CD4-positive, alpha-beta T cell treated with Interleukin-15 for 1 hour (primary cell): ENCODE measurements around the gene GIGYF2.
"Not testable (repeated sequence)": the region's sequence is repeated elsewhere in the genome, so short reads cannot be mapped to it uniquely, and the experiment has no call there.

ENCODE experiments used
- DNase-seq: peaks from one replicate; pipeline ENCODE4 v3.0.0-alpha.2; 2020

The GIGYF2 gene, protein sequence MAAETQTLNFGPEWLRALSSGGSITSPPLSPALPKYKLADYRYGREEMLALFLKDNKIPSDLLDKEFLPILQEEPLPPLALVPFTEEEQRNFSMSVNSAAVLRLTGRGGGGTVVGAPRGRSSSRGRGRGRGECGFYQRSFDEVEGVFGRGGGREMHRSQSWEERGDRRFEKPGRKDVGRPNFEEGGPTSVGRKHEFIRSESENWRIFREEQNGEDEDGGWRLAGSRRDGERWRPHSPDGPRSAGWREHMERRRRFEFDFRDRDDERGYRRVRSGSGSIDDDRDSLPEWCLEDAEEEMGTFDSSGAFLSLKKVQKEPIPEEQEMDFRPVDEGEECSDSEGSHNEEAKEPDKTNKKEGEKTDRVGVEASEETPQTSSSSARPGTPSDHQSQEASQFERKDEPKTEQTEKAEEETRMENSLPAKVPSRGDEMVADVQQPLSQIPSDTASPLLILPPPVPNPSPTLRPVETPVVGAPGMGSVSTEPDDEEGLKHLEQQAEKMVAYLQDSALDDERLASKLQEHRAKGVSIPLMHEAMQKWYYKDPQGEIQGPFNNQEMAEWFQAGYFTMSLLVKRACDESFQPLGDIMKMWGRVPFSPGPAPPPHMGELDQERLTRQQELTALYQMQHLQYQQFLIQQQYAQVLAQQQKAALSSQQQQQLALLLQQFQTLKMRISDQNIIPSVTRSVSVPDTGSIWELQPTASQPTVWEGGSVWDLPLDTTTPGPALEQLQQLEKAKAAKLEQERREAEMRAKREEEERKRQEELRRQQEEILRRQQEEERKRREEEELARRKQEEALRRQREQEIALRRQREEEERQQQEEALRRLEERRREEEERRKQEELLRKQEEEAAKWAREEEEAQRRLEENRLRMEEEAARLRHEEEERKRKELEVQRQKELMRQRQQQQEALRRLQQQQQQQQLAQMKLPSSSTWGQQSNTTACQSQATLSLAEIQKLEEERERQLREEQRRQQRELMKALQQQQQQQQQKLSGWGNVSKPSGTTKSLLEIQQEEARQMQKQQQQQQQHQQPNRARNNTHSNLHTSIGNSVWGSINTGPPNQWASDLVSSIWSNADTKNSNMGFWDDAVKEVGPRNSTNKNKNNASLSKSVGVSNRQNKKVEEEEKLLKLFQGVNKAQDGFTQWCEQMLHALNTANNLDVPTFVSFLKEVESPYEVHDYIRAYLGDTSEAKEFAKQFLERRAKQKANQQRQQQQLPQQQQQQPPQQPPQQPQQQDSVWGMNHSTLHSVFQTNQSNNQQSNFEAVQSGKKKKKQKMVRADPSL (N-terminal part only)

DNA sequence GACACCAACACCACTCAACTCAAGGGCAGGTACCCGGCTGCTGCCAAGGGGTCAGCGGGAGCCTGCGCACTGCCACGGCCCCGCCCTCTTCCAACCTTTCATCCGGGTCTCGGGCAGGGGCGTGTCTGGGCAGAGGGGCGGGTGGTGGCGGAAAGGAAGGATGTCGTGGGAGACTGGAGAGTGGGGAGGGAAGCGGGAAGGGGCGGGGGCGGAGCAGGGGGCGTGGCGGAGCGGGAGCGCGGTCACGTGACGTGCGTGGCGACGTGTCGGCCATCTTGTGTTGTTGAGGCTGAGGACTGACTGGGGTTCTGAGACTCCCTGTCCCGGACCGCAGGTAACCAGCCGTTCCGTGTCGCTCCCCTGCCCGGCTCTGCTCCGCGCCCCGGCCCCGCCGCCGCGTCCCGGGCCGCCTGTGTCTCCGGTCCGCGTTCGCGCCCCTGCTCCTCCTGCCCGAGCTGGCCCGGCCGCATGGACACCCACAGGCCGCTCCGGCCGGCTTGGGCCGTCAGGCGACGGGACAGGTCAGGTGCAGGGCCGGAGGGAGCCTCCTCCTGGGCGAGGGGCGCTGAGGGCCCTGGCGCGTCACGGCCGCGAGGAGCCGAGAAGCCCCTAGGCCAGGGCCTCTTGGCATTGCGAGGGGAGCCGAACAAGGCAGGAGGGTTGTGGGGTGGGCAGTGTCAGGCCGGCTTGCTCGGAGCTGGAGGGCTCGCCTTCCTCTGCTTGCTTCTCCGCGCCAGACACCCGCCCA lies at the start of gene GIGYF2:
Gene GIGYF2, plus strand, starts transcription at position 273 of the 748 bp plus-strand sequence. CDS start 37,867 bp downstream, outside the sequence.
- peak; percentile 93 for DNase-seq

DNA sequence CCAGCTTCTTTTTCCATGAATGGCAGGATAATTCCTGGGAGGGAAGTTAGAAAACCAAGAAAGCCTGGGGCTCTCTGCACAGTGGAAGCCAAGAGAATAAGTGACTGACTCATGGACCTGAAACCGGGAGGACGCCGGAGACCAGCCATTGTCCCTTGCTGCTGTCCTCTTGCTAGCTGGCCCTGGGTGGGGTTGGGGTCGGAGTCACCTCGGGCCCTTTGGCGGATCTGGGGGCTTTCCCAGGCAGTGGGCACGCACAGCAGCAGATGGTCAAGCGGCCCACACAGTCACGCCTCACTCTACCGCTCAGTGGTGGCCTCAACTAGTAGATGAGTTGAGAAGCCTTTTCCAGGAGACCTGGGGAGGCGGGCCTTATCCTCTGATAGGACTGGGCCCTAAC lies 48.1 kb upstream of the GIGYF2 start:
- no peak for DNase-seq

DNA sequence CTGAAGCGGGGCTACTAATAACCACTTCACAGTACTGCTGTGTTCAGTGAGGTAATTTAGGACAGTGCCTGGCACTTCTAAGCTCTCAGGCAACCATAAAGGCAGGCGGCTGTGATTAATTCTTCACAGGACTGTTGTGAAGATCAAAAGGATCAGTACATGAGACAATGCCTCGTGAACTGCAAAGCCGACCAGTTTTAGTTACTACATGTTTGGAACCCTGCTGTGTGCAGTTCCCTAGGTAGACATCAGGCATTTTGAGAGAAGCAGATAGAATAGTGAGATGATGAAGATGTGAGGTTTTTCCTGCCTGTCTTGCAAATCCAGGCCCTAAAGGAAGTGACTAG lies 44.7 kb upstream of the GIGYF2 start:
- no peak for DNase-seq

DNA sequence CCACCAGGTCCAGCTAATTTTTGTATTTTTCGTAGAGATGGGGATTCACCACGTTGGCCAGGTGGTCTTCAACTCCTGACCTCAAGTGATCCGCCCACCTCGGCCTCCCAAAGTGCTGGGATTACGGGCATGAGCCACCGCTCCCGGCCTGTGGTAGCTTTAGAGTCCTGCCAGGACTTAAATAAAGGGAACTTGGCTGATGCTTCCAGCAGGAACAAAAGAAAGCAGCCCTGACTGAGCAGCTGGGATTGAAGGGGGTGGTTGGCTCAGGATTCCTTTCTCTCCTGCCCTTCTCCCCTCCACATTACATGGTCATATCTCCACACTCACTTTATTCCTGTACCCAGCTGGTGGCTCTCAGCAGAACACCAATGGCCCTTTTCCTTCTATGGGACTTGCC lies 43.7 kb upstream of the GIGYF2 start:
- DNase-seq = no peak

DNA sequence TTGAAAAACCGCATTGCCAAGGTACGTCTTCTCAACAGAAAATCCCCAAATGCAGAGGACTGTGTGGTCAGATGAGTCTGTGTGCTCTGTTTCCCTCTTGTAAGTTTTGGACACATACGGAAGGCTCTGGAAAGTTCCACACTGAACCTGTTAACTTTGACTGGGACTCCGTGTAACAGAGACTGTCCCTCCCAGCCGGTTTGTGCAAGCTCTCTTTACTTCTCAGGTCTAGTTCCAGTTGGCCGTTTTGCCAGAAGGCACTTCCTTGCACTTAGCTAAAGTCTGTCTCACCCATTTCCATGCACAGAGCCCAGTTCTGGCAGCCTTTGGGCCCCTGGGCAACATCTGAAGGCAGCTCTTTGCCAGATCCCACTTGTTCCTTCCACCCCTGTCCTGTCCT lies 41.7 kb upstream of the GIGYF2 start:
- DNase-seq = no peak

DNA sequence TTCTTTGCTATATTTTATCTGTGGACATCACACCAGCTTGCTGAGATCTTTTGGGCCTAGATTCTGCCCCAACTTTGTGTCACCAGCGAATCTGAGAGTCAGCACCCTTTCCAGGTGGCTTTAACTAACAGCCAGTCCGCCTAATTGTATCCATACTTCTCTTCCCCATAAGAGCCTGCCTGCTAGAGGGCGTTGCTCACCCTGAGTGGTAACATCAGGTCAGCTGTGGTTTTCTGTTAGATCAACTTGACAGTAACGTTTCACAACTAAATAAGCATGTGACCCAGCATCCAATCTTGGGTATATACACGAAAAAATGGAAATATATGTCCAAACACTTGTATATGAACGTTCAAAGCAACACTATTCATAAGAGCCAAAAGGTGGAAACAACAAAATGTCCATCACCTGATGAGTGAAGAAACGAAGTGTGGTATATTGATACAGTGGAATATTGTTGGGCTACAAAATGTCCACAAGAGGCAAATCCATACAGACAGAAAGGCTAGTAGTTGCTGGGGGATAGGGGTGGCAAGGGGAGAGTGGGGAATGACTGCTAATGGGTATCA lies 38.8 kb upstream of the GIGYF2 start:
- DNase-seq = no peak

DNA sequence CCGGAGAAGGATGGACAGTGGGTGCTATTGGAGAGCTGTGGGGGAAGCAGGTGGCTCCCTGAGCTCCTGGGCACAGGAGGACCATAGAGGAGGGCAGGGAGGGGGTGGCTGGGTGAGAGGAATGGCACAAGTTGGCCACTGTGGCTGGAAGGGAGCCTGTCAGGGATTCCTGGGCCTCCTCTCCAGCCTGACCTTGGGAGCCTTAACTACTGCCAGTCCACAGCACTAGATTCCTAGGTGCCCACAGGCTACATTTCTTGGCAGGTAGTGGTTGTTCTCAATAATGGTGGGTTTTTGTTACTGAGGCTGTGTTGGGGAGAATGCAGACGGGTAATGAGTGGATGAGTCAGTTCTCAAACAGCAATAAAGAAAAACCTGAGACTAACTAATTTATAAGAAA lies 37.8 kb upstream of the GIGYF2 start:
- no peak for DNase-seq

DNA sequence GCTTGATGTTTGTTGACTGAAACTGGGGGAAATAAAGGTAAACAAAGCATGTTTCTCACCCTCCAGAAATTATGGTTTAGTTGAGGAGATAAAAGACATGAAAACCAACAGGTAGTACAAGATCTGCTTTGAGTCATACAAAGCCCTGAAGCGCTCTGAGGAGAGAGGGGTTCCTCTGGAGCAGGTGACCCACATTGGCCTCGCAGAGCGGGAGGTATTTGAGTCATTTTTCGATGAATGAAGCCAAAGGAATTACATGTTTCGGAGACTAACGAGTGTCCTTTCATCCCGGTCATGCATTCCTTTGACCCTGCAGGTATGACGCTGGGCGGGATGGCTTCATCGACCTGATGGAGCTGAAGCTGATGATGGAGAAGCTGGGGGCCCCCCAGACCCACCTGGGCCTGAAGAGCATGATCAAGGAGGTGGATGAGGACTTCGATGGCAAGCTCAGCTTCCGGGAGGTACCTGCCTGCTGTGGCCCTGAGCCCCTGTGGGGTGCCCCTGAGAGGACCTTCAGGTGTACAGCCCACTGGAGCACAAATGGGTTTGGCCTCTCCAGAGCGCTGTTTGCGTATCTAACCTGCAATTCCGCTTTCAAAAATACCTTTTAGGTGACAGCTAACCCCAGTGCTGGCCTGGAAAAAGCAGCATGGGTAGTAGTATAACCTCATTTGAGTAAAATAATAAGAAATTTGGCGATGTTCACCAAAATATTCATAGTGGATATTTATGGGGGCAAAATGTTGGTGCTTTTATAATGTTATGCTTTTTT lies 34.5 kb upstream of the GIGYF2 start:
- no peak for DNase-seq

DNA sequence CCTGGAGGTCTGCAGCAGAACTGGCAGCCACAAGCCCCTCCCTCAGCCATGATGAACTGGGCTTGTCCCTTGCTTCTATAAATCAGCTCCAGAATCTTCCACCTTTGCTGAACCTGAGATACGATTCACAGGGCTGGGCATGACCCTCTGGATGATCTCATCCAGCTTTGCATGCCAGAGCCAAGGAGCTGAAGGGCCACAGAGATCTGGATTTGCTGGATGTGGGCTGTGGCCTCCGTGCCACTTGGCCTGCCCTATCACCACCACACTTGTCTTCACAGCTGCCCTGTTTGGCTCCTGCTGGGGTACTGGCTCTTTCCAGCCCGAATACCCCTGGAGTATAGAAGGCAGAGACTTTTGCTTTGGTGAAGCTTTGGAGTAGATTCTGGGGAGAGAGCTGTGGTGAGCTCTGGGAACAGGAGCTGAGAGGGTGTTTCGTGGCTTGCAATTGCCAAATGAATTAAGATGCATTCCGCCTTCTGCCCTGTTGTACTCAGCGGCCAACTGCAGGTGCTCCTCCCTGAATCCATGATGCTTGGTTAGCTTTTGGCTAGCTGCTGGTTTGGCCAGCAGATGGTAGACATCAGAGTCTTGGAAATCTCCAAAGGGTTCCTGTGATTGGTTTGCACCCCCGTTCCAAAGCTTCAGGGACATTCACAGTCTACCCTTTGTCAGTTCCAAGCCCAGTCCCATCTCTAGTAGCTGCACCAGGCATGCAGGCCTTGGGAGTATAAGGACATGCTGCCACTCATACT lies 30.9 kb upstream of the GIGYF2 start:
- DNase-seq = no peak

DNA sequence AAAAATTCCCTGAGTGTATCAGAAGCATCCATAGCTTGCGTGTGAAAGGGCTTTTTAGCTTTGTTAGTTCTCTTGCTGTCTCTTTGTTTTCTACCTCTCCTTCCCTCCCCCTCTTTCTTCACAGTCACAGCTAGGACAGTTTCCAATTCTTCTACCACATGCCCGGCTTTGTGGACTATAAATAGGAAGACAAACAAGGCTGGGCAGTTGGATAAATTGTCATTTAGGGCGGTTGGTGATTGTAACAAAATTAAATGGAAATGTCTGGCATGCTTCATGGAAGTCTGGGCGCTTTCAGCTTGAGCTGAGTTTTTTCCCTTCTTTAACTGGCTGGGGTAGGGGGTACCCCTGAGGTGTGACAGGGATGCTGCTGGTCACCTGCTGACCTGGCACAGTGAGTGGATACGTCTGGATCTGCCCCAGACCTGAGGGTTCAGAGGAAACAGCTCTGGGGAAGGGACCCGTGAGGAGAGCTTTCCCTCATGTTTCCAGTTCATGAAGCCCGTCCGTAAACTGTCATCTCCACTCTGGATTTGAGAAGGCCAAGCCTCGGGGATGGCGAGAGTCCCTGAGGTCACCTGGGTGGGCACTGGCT lies 29.0 kb upstream of the GIGYF2 start:
- DNase-seq = no peak

DNA sequence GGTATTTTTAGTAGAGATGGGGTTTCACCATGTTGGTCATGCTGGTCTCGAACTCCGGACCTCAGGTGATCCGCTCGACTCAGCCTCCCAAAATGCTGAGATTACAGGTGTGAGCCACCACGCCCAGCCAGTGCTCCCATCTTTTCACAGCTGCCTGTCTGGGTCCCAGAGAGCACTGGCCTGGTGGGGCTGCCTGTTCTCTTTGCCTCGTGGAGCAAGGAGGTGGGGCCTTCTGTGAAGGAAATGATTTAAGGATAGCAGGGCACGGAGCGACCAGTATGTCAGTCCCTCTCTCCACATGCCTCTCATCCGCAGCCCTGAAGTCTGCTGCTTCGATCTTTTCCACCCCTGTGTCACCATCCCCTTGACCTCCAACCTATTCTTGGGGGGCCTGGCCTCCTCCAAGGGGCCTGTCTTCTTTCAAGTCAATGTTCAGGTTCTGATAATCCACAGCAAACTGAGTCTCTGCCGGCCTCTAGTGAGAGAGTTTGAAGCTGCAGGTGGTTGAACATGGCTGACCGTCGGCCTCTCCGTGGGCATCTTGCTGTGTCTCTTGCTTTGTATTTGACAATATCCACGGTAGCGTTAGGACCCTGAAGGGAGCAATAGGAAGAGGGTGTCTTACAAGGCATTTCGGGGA lies 28.2 kb upstream of the GIGYF2 start:
- no peak for DNase-seq

DNA sequence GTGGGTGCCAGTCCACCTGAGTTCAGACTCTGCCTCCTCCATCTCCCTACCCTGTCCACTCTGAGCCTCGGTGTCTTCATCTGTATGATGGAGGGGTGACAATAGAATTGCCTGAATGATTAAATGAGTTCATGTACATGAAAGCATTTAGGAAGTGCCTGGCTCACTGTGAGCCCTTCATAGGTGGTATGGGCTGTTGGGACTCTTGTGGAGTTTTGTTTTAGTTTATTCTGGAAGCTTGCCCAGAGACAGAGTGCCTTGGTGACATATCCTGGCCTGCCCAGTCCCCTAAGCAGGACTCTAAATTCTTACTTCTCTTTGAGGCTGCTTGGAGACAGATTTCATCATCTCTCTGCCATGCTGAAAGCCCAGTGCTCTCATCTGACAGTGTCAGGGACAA lies 24.5 kb upstream of the GIGYF2 start:
- DNase-seq = no peak

DNA sequence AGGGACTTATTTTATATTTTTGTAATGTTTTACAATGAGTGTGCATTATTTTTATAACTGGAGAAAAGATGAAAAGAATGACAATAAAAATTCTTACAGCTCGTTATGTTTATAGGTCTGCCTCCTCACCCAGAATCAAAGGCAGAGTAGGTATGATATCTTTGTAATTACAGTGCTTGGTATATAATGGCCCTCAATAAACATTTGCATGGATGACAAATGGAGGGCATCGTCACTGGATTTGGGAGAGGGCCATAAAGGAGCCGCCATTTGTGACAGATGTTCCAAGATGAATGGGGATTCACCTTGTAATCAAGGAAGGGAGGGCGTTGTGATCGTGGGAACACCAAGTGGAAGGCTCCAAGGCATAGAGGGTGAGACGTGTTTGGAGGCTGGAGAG lies 22.6 kb upstream of the GIGYF2 start:
- no peak for DNase-seq

DNA sequence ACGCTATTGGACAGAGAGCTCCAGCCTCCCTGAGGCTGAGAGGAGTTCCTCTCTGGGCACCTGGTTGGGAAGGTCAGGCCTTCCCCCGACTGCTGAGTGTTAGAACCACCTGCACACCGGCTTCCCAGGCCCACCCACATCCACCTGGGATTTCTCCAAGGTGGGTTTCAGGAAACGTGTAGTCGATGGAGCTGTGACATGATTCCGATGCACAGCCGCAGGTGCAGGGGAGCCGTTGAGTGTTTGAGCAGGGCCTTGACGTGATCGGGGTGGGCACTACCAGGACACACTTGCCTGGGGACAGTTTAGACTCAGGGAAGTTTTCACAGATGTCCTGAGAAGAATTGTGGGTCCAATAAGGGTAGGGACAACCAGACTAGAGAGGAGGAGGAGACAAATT lies 21.8 kb upstream of the GIGYF2 start:
- DNase-seq = no peak

DNA sequence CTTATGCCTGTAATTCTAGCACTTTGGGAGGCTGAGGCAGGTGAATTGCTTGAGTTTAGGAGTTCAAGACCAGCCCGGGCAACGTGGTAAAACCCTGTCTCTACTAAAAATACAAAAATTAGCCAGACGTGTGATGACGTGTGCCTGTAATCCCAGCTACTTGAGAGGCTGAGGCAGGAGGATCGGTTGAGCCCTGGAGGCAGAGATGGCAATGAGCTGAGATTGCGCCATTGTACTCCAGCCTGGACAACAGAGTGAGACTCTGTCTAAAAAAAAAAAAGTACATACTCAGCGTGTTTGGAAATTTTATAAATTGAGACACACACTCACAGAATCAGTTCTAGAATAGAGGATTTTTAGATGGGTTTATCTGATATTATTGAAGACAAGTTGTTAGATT lies 17.1 kb upstream of the GIGYF2 start:
- no peak for DNase-seq

DNA sequence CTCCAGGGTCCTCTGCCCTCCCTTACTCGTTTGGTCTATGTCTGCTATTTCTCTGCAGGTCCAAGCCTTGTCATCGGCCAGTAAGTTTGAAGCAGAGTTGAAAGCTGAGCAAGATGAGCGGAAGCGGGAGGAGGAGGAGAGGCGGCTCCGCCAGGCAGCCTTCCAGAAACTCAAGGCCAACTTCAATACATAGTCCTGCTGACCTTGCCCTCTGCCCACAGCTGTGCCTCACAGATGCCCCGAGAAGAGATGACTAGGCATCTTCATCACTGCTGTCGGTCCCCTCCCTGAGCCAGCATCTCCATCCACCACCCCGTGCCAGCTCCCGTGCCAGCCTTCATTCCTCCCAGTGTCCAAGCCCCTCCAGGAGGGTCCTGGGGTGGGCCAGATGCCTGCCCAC lies 15.6 kb upstream of the GIGYF2 start:
- DNase-seq = no peak

DNA sequence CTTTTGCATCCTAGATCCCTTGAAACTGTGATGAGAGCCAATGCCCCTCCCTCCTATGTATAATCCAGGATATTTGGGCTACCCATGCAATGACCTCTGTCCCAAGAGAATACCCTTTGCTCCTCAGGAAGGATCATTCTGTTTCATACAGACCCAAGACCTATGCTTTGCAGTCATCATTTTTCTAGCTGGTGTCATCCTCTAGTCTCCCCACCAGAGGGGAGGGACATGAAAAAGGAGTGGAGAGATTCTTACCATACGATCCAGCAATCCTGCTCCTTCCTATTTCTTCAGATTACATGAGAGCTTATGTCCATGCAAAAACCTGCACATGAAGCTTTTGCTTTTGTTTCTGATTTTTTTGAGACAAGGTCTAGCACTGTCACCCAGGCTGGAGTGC lies 13.8 kb upstream of the GIGYF2 start:
- no peak for DNase-seq

DNA sequence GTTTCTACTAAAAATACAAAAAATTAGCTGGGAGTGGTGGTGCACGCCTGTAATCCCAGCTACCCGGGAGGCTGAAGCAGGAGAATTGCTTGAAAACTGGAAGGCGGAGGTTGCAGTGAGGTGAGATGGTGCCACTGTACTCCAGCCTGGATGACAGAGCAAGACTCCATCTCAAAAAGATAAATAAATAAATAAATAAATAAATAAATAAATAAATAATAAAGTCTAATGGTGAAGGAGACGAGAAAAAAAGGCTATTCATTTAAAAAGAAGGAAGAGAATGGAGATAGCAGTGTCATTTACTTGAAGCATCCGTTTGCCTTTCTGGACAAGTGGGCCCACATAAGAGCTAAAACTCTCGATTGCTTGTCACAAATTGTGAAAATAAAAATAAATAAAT lies 11.7 kb upstream of the GIGYF2 start:
- DNase-seq = not testable (repeated sequence)

DNA sequence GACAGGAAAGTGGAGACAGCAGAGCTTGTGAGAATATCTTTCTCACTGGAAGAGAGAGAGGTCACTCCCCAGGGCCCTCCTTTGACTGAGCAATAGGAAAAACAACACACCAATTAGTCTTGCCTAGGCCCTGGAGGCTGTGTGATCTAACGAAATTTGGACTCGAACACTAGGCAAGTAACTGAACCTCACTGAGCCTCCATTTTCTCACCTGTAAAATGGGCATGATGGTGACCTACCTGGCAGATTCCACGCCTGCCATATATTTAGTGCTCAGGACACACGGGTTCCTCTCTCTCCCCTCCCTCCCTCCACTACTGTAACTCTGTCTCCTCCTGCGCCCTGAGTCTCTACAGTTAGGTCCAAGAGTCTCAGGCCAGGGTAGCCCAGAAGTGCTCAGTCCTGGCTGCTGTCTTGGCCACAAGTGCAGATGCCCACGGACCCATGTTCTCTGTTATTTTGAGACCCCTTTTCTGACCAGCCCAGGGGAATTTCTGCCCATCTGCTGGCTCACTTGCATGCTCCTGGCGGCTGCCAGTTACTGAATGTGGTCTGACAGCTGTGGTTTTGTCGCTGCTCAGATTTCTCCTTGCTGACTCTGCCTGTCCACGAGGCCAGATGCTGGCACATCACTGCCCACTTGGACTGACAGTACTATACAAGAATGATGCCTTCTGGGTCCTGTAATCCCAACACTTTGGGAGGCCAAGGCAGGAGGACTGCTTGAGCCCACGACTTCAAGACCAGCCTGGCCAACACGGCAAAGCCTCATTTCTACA lies 9.6 kb upstream of the GIGYF2 start:
- DNase-seq = no peak
